GM12864 (cell line): ENCODE data around the gene TTC39C.
"Not testable (repeated sequence)": the region's sequence is repeated elsewhere in the genome, so short reads cannot be mapped to it uniquely, and the experiment has no call there.

Experiments
- DNase-seq: peaks from one replicate; pipeline ENCODE4 v3.0.0-alpha.2; 2011; ENCODE audit warnings: low read depth
- H3K4me3 ChIP-seq: 2 replicates; pipeline ENCODE4 v1.5.1; 2011; ENCODE audit warnings: mild to moderate bottlenecking, low read depth, low read length, control low read depth
- TF ChIP-seq, protein P1 (sequence below): IDR thresholded peaks from 2 replicates; pipeline ENCODE4 v1.5.1; 2011; ENCODE audit warnings: low read depth, mild to moderate bottlenecking, moderate library complexity, low read length, control low read depth, inconsistent platforms; ENCODE audit errors: missing control alignments

TTC39C gene

GRCh38 chr18:24053211-24053610 is 38.7 kb downstream of the TTC39C start:
- no peak overlapping the region for H3K4me3 ChIP-seq
- TF ChIP-seq, protein P1, sequence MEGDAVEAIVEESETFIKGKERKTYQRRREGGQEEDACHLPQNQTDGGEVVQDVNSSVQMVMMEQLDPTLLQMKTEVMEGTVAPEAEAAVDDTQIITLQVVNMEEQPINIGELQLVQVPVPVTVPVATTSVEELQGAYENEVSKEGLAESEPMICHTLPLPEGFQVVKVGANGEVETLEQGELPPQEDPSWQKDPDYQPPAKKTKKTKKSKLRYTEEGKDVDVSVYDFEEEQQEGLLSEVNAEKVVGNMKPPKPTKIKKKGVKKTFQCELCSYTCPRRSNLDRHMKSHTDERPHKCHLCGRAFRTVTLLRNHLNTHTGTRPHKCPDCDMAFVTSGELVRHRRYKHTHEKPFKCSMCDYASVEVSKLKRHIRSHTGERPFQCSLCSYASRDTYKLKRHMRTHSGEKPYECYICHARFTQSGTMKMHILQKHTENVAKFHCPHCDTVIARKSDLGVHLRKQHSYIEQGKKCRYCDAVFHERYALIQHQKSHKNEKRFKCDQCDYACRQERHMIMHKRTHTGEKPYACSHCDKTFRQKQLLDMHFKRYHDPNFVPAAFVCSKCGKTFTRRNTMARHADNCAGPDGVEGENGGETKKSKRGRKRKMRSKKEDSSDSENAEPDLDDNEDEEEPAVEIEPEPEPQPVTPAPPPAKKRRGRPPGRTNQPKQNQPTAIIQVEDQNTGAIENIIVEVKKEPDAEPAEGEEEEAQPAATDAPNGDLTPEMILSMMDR, result no peak
- DNase-seq, result no peak

DNA sequence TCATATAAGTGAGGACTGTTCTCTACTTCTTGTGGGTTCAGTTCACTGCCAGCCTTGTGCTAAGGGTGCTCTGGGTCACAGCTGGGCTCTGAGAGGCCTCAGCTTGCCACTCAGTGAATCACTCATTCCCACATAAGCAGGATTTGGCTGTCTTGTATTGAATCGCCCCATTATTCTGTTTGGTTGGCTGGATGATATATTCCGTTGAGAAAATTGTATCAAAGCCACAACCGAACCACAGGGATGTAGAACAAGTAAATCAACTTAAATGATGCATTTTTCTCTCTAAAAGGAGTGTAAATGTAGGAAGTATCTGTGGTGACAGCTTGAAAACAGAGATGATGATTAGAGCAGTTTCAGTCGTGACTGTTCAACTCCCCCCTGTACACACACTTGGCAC is 39.6 kb downstream of the TTC39C start:
- no peak overlapping the region for H3K4me3 ChIP-seq
- no peak for DNase-seq
- TF ChIP-seq, protein P1, result no peak

DNA sequence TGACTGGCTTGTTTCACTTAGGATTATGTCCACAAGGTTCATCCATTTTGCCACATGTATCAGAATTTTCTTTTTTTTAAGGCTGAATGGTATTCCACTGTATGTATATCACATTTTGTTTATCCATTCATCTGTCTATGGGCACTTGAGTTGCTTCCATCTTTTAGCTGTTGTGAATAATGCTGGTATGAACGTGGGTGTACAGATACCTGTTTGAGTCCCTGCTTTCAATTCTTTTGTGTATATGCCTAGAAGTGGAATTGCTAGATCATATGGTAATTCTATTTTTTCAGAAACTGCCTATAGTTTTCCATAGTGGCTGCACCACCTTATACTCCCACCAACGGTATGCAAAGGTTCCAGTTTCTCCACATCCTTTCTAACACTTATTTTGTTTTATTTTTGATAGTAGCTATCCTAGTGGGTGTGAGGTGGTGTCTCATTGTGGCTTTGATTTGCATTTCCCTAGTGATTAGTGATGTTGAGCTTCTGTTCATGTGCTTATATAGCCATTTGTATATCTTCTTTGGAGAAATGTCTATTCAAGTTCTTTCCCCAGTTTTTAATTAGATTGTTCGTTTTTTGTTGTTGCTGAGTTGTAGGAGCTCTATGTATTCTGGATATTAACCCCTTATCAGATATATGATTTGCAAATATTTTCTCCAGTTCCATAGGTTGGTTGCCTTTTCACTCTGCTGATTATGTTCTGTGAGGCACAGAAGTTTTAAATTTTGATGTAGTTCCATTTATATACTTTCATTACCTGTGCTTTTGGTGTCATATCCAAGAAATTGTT is 40.7 kb downstream of the TTC39C start:
- DNase-seq, result no peak
- TF ChIP-seq, protein P1, result no peak
- no peak overlapping the region for H3K4me3 ChIP-seq

- DNase-seq, result no peak
- TF ChIP-seq, protein P1, result no peak
- H3K4me3 ChIP-seq, result no peak overlapping the region
Observed at GRCh38 chr18:24055878-24056277, 41.3 kb downstream of the TTC39C start.

- DNase-seq, result no peak
- TF ChIP-seq, protein P1, result no peak
- H3K4me3 ChIP-seq, result no peak overlapping the region
Observed at GRCh38 chr18:24056506-24056905, 42.0 kb downstream of the TTC39C start.

DNA sequence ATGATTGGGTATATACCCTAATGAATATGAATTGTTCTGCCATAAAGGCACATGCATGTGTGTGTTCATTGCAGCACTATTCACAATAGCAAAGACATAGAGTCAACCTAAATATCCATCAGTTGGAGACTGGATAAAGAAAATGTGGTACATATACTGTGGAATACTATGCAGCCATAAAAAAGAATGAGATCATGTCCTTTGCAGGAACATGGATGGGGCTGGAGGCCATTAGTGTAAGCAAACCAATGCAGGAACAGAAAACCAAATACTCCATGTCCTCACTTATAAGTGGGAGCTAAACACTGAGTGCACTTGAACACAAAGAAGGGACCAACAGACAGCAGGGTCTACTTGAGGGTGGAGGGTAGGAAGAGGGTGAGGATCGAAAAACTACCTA is 43.2 kb downstream of the TTC39C start:
- TF ChIP-seq, protein P1, result no peak
- no peak overlapping the region for H3K4me3 ChIP-seq
- DNase-seq, result no peak

- DNase-seq, H3K4me3 ChIP-seq: not testable (repeated sequence)
Observed at GRCh38 chr18:24059385-24059784, 44.8 kb downstream of the TTC39C start.
